ENCODE results near the gene PRKCE. TPM values are rescaled to one million over a fixed set of nuclear protein-coding genes. Genes with fewer than 3 reads are reported as not detected.

PRKCE gene
- polyA plus RNA-seq, 1 of the 3 experiments (the other 2 are of a cell fraction) = 16.3 TPM

GRCh38 chr2:46050027-46050426 is 398.6 kb downstream of the PRKCE start:
- POLR2A ChIA-PET = no interaction called here
- H3K4me2 ChIP-seq = no peak overlapping the region
- no peak overlapping the region for H3K4me3 ChIP-seq (ENCODE audit: low read depth in 2 of 2, low read length in 1 of 2)
- no peaks in the 10 kb centered on the region for H3K79me2 ChIP-seq (ENCODE audit: insufficient read depth)
- H3K9me2 ChIP-seq = no peaks in the 10 kb centered on the region
- no peak for TF ChIP-seq ELF1 (IDR thresholded peaks at IDR 0.05)
- TF ChIP-seq SMC3 (IDR thresholded peaks at IDR 0.05; ENCODE audit: low read depth, low read length) = no peak
- TF ChIP-seq IRF3 (IDR thresholded peaks at IDR 0.05; ENCODE audit: low read depth, low read length) = no peak
- no peak for TF ChIP-seq NFIC (IDR thresholded peaks at IDR 0.05; ENCODE audit: borderline replicate concordance)
- no peak for TF ChIP-seq USF2 (IDR thresholded peaks at IDR 0.05; ENCODE audit: borderline replicate concordance, low read depth, low read length)
- no peak for TF ChIP-seq CHD2 (IDR thresholded peaks at IDR 0.05; ENCODE audit: low read length, partially characterized antibody)
- TF ChIP-seq GABPA (IDR thresholded peaks at IDR 0.05; ENCODE audit: low read depth) = no peak
- TF ChIP-seq PBX3 (IDR thresholded peaks at IDR 0.05) = no peak
- no peak for TF ChIP-seq RXRA (IDR thresholded peaks at IDR 0.05; ENCODE audit: borderline replicate concordance, low read depth)
- TF ChIP-seq POLR2AphosphoS5 (IDR thresholded peaks at IDR 0.05; ENCODE audit: low read depth, low read length) = no peak
- no peak for TF ChIP-seq EZH2phosphoT487 (IDR thresholded peaks at IDR 0.05; ENCODE audit: borderline replicate concordance, low read depth)
- TF ChIP-seq CTCF (IDR thresholded peaks at IDR 0.05) = no peak
- TF ChIP-seq TEAD4 (IDR thresholded peaks at IDR 0.05; ENCODE audit: borderline replicate concordance, insufficient read depth) = no peak
- no peak for TF ChIP-seq RFX5 (IDR thresholded peaks at IDR 0.05; ENCODE audit: low read length)
- no peak for DNase-seq
- H4K20me1 ChIP-seq (ENCODE audit: insufficient read depth) = no peaks in the 10 kb centered on the region
- no peak overlapping the region for H3K27ac ChIP-seq (ENCODE audit: low read depth in 2 of 2, low read length in 1 of 2)
- 89% methylated on average over 8 of the region's 8 CpGs for WGBS (ENCODE audit: low lambda C conversion rate)
- peaks cover 0 to 9% of the 10 kb centered on the region in 2 experiments; a peak in 1 of 4 replicates for H3K4me1 ChIP-seq (ENCODE audit: control insufficient read depth in 1 of 2, insufficient read depth in 2 of 2, low read depth in 1 of 2, low read length in 1 of 2)
- CTCF ChIA-PET = interaction anchor here (0.6 to 9.6 kb wide), 6 partner anchors 10 to 316 kb away, joined by 3 to 72 read pairs (median 6); no protein-coding TSS in a partner anchor
- peaks cover 0 to 6% of the 10 kb centered on the region in 2 experiments for H3K36me3 ChIP-seq (replicated peaks in 1 of 2; ENCODE audit: control insufficient read depth in 1 of 2, insufficient read depth in 2 of 2, low read length in 1 of 2)
- H3K9me3 ChIP-seq = no peaks in the 10 kb centered on the region
- H3K9ac ChIP-seq = no peak overlapping the region
- H3F3A ChIP-seq (replicated peaks; ENCODE audit: insufficient read depth) = no peaks in the 10 kb centered on the region
- no peaks in the 10 kb centered on the region for H3K27me3 ChIP-seq (ENCODE audit: insufficient read depth)
- no peak overlapping the region for H2AFZ ChIP-seq (ENCODE audit: low read depth)

All from SK-N-SH (cell line).